ENCODE data around the gene ST3GAL3.

The ST3GAL3 gene

GRCh38 chr1:43945674-43946235 lies 238.4 kb downstream of the ST3GAL3 start:
- POLR2A ChIA-PET = no interaction called here
- peak in 1 of 3 donors; percentile 70 for DNase-seq
- Histone ChIP-seq H3K4me1 (ENCODE audit: control extremely low read depth in 1 of 4, control insufficient read depth in 4 of 4, insufficient read depth in 4 of 4, low read length in 3 of 4) (peaks cover 6 to 37% (median 23%) of the 10 kb centered on the region in 4 experiments), H3K27me3 (replicated peaks in 2 of 5; ENCODE audit: control insufficient read depth in 4 of 5, insufficient read depth in 5 of 5, low read length in 4 of 5) (no peaks in the 10 kb centered on the region), H3K9me3 (ENCODE audit: control extremely low read depth in 1 of 5, control insufficient read depth in 4 of 5, insufficient read depth in 2 of 5, low read depth in 1 of 5, low read length in 4 of 5) (no peaks in the 10 kb centered on the region), H3K27ac (ENCODE audit: insufficient read depth in 1 of 2, low read depth in 1 of 2, low read length in 2 of 2, poor library complexity in 1 of 2, severe bottlenecking in 2 of 2) (peak overlapping the region; percentile 59 to 99), H3K4me3 (ENCODE audit: control insufficient read depth in 1 of 7, extremely low read depth in 1 of 7, insufficient read depth in 4 of 7, low read depth in 2 of 7, low read length in 6 of 7) (peak overlapping the region; percentile 67 to 92 (median 82)), H3K36me3 (ENCODE audit: control insufficient read depth in 4 of 4, insufficient read depth in 4 of 4, low read length in 3 of 4) (peaks cover 3 to 13% (median 11%) of the 10 kb centered on the region in 4 experiments)
- 0% methylated on average over 1 of the region's 3 CpGs for WGBS (ENCODE audit: insufficient coverage)
- CTCF ChIA-PET = interaction anchor here (0.6 to 9.4 kb wide), 12 partner anchors 11 to 378 kb away, joined by 3 to 120 read pairs (median 6); partner anchors contain the start of gene ARTN

GRCh38 chr1:43946236-43947060 lies 239.1 kb downstream of the ST3GAL3 start, which contains the start of gene IPO13:
Gene IPO13 (plus strand): TSS chr1:43946950. CDS start chr1:43947601, 651 bp downstream.
- Histone ChIP-seq H3K4me1 (ENCODE audit: control extremely low read depth in 1 of 4, control insufficient read depth in 4 of 4, insufficient read depth in 4 of 4, low read length in 3 of 4) (peaks cover 6 to 37% (median 23%) of the 10 kb centered on the region in 4 experiments), H3K27me3 (replicated peaks in 2 of 5; ENCODE audit: control insufficient read depth in 4 of 5, insufficient read depth in 5 of 5, low read length in 4 of 5) (no peaks in the 10 kb centered on the region), H3K4me3 (ENCODE audit: control insufficient read depth in 1 of 7, extremely low read depth in 1 of 7, insufficient read depth in 4 of 7, low read depth in 2 of 7, low read length in 6 of 7) (peak within 1 kb of the TSS; percentile 67 to 92 (median 82)), H3K27ac (ENCODE audit: insufficient read depth in 1 of 2, low read depth in 1 of 2, low read length in 2 of 2, poor library complexity in 1 of 2, severe bottlenecking in 2 of 2) (peak within 1 kb of the TSS; percentile 98 to 99), H3K36me3 (ENCODE audit: control insufficient read depth in 4 of 4, insufficient read depth in 4 of 4, low read length in 3 of 4) (peaks cover 3 to 13% (median 11%) of the 10 kb centered on the region in 4 experiments), H3K9me3 (ENCODE audit: control extremely low read depth in 1 of 5, control insufficient read depth in 4 of 5, insufficient read depth in 2 of 5, low read depth in 1 of 5, low read length in 4 of 5) (no peaks in the 10 kb centered on the region)
- under 1% methylated on average over 72 of the region's 74 CpGs for WGBS (ENCODE audit: insufficient coverage)
- POLR2A ChIA-PET = interaction anchor here (0.7 to 1.5 kb wide), 4 partner anchors 10 to 28 kb away, joined by 3 to 5 read pairs (median 4); partner anchors contain the start of genes ATP6V0B and DPH2
- CTCF ChIA-PET = interaction anchor here (0.6 to 9.4 kb wide), 15 partner anchors 9 to 379 kb away, joined by 3 to 120 read pairs (median 4); partner anchors contain the start of gene ARTN
- DNase-seq = peak; percentile 96 to 98 (median 98)

GRCh38 chr1:43947061-43947873 lies 239.9 kb downstream of the ST3GAL3 start:
- Histone ChIP-seq H3K9me3 (ENCODE audit: control extremely low read depth in 1 of 5, control insufficient read depth in 4 of 5, insufficient read depth in 2 of 5, low read depth in 1 of 5, low read length in 4 of 5) (no peaks in the 10 kb centered on the region), H3K4me3 (ENCODE audit: control insufficient read depth in 1 of 7, extremely low read depth in 1 of 7, insufficient read depth in 4 of 7, low read depth in 2 of 7, low read length in 6 of 7) (peak overlapping the region; percentile 54 to 92 (median 82)), H3K4me1 (ENCODE audit: control extremely low read depth in 1 of 4, control insufficient read depth in 4 of 4, insufficient read depth in 4 of 4, low read length in 3 of 4) (peaks cover 6 to 37% (median 23%) of the 10 kb centered on the region in 4 experiments), H3K27me3 (replicated peaks in 2 of 5; ENCODE audit: control insufficient read depth in 4 of 5, insufficient read depth in 5 of 5, low read length in 4 of 5) (no peaks in the 10 kb centered on the region), H3K27ac (ENCODE audit: insufficient read depth in 1 of 2, low read depth in 1 of 2, low read length in 2 of 2, poor library complexity in 1 of 2, severe bottlenecking in 2 of 2) (peak overlapping the region; percentile 98 to 99), H3K36me3 (ENCODE audit: control insufficient read depth in 4 of 4, insufficient read depth in 4 of 4, low read length in 3 of 4) (peaks cover 3 to 12% (median 10%) of the 10 kb centered on the region in 4 experiments)
- ChIA-PET POLR2A (interaction anchor here (0.7 to 1.5 kb wide), 4 partner anchors 11 to 28 kb away, joined by 3 to 5 read pairs (median 4); partner anchors contain the start of genes ATP6V0B and DPH2), CTCF (interaction anchor here (0.9 to 9.4 kb wide), 7 partner anchors 9 to 58 kb away, joined by 3 to 120 read pairs (median 7); partner anchors contain the start of gene ARTN)
- DNase-seq = peak in 1 of 3 donors; percentile 22
- 19% methylated on average over 14 of the region's 27 CpGs for WGBS (ENCODE audit: insufficient coverage)

GRCh38 chr1:43947874-43948437 lies 240.6 kb downstream of the ST3GAL3 start:
- WGBS (ENCODE audit: insufficient coverage) = 84% methylated on average over 3 of the region's 3 CpGs
- H3K4me3 ChIP-seq (ENCODE audit: control insufficient read depth in 1 of 7, extremely low read depth in 1 of 7, insufficient read depth in 4 of 7, low read depth in 2 of 7, low read length in 6 of 7) = peak overlapping the region in 3 of 7 experiments; percentile 70 to 92 (median 82)
- DNase-seq = no peak
- H3K27me3 ChIP-seq (replicated peaks in 2 of 5; ENCODE audit: control insufficient read depth in 4 of 5, insufficient read depth in 5 of 5, low read length in 4 of 5) = no peaks in the 10 kb centered on the region
- CTCF ChIA-PET = interaction anchor here (0.9 to 9.4 kb wide), 5 partner anchors 8 to 18 kb away, joined by 3 to 120 read pairs (median 13); partner anchors contain the start of gene ARTN
- H3K9me3 ChIP-seq (ENCODE audit: control extremely low read depth in 1 of 5, control insufficient read depth in 4 of 5, insufficient read depth in 2 of 5, low read depth in 1 of 5, low read length in 4 of 5) = no peaks in the 10 kb centered on the region
- H3K4me1 ChIP-seq (ENCODE audit: control extremely low read depth in 1 of 4, control insufficient read depth in 4 of 4, insufficient read depth in 4 of 4, low read length in 3 of 4) = peaks cover 6 to 37% (median 23%) of the 10 kb centered on the region in 4 experiments
- H3K36me3 ChIP-seq (ENCODE audit: control insufficient read depth in 4 of 4, insufficient read depth in 4 of 4, low read length in 3 of 4) = peaks cover 3 to 12% (median 10%) of the 10 kb centered on the region in 4 experiments
- H3K27ac ChIP-seq (ENCODE audit: insufficient read depth in 1 of 2, low read depth in 1 of 2, low read length in 2 of 2, poor library complexity in 1 of 2, severe bottlenecking in 2 of 2) = peak overlapping the region in 1 of 2 experiments; percentile 99
- POLR2A ChIA-PET = interaction anchor here (1.3 to 1.5 kb wide), 2 partner anchors 22 to 27 kb away, joined by 3 to 5 read pairs; partner anchors contain the start of genes ATP6V0B and DPH2

GRCh38 chr1:43949678-43950077 lies 242.3 kb downstream of the ST3GAL3 start:
- Histone ChIP-seq H3K4me3 (ENCODE audit: control insufficient read depth in 1 of 7, extremely low read depth in 1 of 7, insufficient read depth in 4 of 7, low read depth in 2 of 7, low read length in 6 of 7) (no peak overlapping the region), H3K36me3 (ENCODE audit: control insufficient read depth in 4 of 4, insufficient read depth in 4 of 4, low read length in 3 of 4) (peaks cover 3 to 12% (median 10%) of the 10 kb centered on the region in 4 experiments), H3K27ac (ENCODE audit: insufficient read depth in 1 of 2, low read depth in 1 of 2, low read length in 2 of 2, poor library complexity in 1 of 2, severe bottlenecking in 2 of 2) (no peak overlapping the region), H3K27me3 (replicated peaks in 2 of 5; ENCODE audit: control insufficient read depth in 4 of 5, insufficient read depth in 5 of 5, low read length in 4 of 5) (no peaks in the 10 kb centered on the region), H3K4me1 (ENCODE audit: control extremely low read depth in 1 of 4, control insufficient read depth in 4 of 4, insufficient read depth in 4 of 4, low read length in 3 of 4) (peaks cover 6 to 32% (median 23%) of the 10 kb centered on the region in 4 experiments), H3K9me3 (ENCODE audit: control extremely low read depth in 1 of 5, control insufficient read depth in 4 of 5, insufficient read depth in 2 of 5, low read depth in 1 of 5, low read length in 4 of 5) (no peaks in the 10 kb centered on the region)
- ChIA-PET POLR2A (no interaction called here), CTCF (interaction anchor here (0.8 to 9.4 kb wide), 3 partner anchors 9 to 21 kb away, joined by 3 to 120 read pairs (median 22); partner anchors contain the start of gene ARTN)
- 88% methylated on average over 11 of the region's 13 CpGs for WGBS (ENCODE audit: insufficient coverage)
- DNase-seq = no peak
